Prostate gland (tissue), 2 donors: ENCODE results near the gene SYCN. TPM values are rescaled to one million over a fixed set of nuclear protein-coding genes. Genes with fewer than 3 reads are reported as not detected.

Source experiments
- DNase-seq: peaks from one replicate; pipeline ENCODE4 v3.0.0-alpha.2; 2019; ENCODE audit warnings: low spot score
- H3K27ac ChIP-seq, 2 donors: fragments of 200-600 bp; sonication (generic); 2 replicates each; pipeline ENCODE4 v1.5.1; 2017 to 2019
- H3K27me3 ChIP-seq: fragments of 200-600 bp; sonication (generic); replicated peaks from 2 replicates; pipeline ENCODE4 v1.5.1; 2019; ENCODE audit not compliant: insufficient read depth
- H3K36me3 ChIP-seq, 2 donors: fragments of 200-600 bp; sonication (generic); 1 replicate in 1 of 2; 2 replicates in 1 of 2; pipeline versions ENCODE4 v1.5.1 to v1.8.1; 2017 to 2019
- H3K4me1 ChIP-seq: fragments of 200-600 bp; sonication (generic); replicated peaks from 2 replicates; pipeline ENCODE4 v1.5.1; 2019
- H3K4me3 ChIP-seq, 2 donors: fragments of 200-600 bp; sonication (generic); 2 replicates each; pipeline ENCODE4 v1.5.1; 2017 to 2019
- H3K9me3 ChIP-seq: fragments of 200-600 bp; sonication (generic); 2 replicates; pipeline ENCODE4 v1.5.1; 2017
- POLR2A ChIP-seq: fragments of 450-650 bp; IDR thresholded peaks from one replicate; pipeline ENCODE4 v1.6.1; 2016; ENCODE audit warnings: antibody characterized with exemption, mild to moderate bottlenecking
- POLR2AphosphoS5 ChIP-seq: sonication (generic); formaldehyde crosslinking; IDR thresholded peaks from one replicate; pipeline ENCODE4 v1.6.1; 2017; ENCODE audit warnings: antibody characterized with exemption
- WGBS: methylation state at CpG from one replicate; pipeline ENCODE4 v1.1.5; 2018; 5-methylcytosine and 5-hydroxymethylcytosine counted together
- intact Hi-C: fragments of 100-400 bp; cut with DNase I; formaldehyde crosslinking; loops from one replicate; pipeline ENCODE4 v1.14.2; 2022
- total RNA-seq, 2 donors: library from RNA; depleted of rRNA; stranded (reverse); fragments of >200 nt; gene quantifications; one replicate each; pipeline ENCODE4 v1.1.0, GENCODE V29; 2016
- TF ChIP-seq, protein P1 (sequence below), 4 experiments: fragments of 200-600 bp in 2 of 4; fragments of 450-650 bp in 2 of 4; sonication (generic) in 2 of 4; IDR thresholded peaks; 1 replicate in 3 of 4; 2 replicates in 1 of 4; pipeline ENCODE4 v1.5.1; 2016 to 2019; ENCODE audit warnings: antibody characterized with exemption in 4 of 4, mild to moderate bottlenecking in 2 of 4, moderate library complexity in 2 of 4

SYCN gene
- total RNA-seq, 2 donors from 2014 or later: 165 TPM; not detected in 1

DNA sequence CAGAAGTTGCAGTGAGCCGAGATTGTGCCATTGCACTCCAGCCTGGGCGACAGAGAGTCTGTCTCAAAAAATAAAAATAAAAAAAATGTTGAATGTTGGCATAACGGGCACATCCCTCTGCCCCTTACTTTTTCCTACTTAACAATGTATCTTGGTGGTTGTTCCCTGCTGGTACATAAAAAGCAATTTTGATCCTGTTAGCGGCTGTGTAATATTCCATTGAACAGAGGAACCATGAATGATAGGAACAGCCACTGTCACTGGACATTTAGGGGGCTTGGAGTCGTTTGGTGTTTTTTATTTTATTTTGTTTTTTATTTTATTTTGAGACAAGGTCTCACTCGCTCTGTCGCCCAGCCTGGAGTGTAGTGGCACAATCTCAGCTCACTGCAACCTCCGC lies 17.7 kb downstream of the SYCN start:
- WGBS: 90% methylated on average over 8 of the region's 8 CpGs
- H3K4me1 ChIP-seq: no peaks in the 10 kb centered on the region
- H3K36me3 ChIP-seq: no peaks in the 10 kb centered on the region
- H3K9me3 ChIP-seq: no peaks in the 10 kb centered on the region
- no peak overlapping the region for H3K27ac ChIP-seq
- no peak overlapping the region for H3K4me3 ChIP-seq
- TF ChIP-seq POLR2A (no peak), POLR2AphosphoS5 (no peak)
- TF ChIP-seq, protein P1, sequence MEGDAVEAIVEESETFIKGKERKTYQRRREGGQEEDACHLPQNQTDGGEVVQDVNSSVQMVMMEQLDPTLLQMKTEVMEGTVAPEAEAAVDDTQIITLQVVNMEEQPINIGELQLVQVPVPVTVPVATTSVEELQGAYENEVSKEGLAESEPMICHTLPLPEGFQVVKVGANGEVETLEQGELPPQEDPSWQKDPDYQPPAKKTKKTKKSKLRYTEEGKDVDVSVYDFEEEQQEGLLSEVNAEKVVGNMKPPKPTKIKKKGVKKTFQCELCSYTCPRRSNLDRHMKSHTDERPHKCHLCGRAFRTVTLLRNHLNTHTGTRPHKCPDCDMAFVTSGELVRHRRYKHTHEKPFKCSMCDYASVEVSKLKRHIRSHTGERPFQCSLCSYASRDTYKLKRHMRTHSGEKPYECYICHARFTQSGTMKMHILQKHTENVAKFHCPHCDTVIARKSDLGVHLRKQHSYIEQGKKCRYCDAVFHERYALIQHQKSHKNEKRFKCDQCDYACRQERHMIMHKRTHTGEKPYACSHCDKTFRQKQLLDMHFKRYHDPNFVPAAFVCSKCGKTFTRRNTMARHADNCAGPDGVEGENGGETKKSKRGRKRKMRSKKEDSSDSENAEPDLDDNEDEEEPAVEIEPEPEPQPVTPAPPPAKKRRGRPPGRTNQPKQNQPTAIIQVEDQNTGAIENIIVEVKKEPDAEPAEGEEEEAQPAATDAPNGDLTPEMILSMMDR (IDR thresholded peaks at IDR 0.05): no peak
- no peaks in the 10 kb centered on the region for H3K27me3 ChIP-seq
- no peak for DNase-seq
- intact Hi-C loops: loop anchor here (5.0 kb wide), 1 partner anchor 64 kb away; no protein-coding TSS in a partner anchor

DNA sequence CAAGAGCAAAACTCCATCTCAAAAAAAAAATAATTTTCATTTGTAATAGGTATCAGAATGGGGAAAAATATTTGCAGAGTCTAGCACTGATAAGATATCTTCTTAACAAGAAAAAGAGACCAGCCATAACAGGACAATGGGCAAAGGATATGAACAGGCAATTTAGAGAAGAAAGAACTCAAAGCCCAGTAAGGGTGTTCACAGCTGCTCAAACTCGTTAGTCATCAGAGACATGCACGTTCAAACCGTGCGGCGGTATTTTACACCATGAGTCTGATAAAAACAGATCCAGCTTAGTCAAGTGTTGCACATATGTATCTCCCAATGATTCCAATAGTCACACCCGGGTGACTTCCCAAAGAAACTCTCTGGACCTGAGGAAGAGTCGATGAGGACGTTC lies 21.0 kb downstream of the SYCN start:
- Histone ChIP-seq H3K36me3 (peaks cover 0 to 2% of the 10 kb centered on the region in 2 donors), H3K9me3 (no peaks in the 10 kb centered on the region), H3K27ac (no peak overlapping the region), H3K27me3 (no peaks in the 10 kb centered on the region), H3K4me1 (no peaks in the 10 kb centered on the region), H3K4me3 (no peak overlapping the region)
- WGBS: 94% methylated on average over 8 of the region's 8 CpGs
- TF ChIP-seq, protein P1 (IDR thresholded peaks at IDR 0.05): no peak
- TF ChIP-seq POLR2A (no peak), POLR2AphosphoS5 (no peak)
- DNase-seq: no peak
- intact Hi-C loops: no loop called here

DNA sequence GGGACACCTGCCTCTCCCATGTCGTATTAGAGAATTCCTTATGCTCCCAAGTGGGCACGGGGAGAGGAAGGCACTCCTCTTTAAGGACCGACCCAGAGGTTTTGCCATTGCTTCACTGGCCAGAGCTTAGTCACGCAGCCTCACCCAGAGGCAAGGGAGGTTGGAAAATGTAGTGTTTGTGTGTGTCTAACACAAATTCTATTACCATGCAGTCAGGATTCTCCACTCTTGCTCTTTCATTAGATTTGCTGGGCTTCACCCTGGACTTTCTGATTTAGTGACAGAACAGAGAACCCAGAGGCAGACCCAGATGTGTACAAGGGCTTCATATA lies 21.9 kb downstream of the SYCN start:
- Histone ChIP-seq H3K27ac (no peak overlapping the region), H3K4me1 (no peaks in the 10 kb centered on the region), H3K27me3 (no peaks in the 10 kb centered on the region), H3K36me3 (peaks cover 0 to 6% of the 10 kb centered on the region in 2 donors), H3K9me3 (no peaks in the 10 kb centered on the region), H3K4me3 (no peak overlapping the region)
- DNase-seq: no peak
- WGBS: 63% methylated on average over 4 of the region's 4 CpGs
- no peak for TF ChIP-seq POLR2A
- TF ChIP-seq, protein P1 (IDR thresholded peaks at IDR 0.05): no peak
- TF ChIP-seq POLR2AphosphoS5: no peak
- intact Hi-C loops: no loop called here

DNA sequence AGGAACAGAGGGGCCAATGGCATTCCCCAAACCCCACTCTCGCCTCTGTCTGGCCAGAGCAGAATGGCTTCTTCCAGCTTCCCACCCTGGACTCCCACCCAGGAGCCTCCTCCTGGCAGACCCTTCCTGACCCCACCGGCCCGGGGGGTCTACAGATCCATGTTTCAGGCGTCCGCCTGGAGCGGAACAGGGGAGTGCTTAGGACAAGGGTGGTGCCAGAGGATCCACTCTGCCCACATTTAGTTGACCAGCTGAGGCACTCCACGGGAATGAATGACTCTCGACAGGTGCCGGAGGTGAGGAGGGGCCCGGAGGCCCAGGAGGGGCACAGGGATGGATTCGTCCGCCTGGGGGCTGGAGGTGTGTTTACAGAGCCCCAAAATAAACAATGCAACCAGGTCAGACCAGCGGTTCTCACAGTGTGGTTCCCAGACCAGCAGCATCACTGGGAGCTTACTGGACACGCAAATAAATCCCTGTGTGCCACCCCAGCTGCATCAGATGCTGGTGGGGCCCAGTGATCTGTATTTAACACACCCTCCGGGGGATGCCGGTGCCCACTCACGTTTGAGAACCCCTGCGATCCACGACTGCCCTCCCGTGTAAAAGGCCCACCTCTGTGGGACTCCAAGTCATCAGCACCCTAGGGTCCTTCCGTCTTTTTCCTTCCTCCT lies 22.4 kb downstream of the SYCN start:
- WGBS: 75% methylated on average over 21 of the region's 21 CpGs
- TF ChIP-seq POLR2A (no peak), POLR2AphosphoS5 (no peak)
- TF ChIP-seq, protein P1 (IDR thresholded peaks at IDR 0.05): no peak
- Histone ChIP-seq H3K36me3 (peaks cover 0 to 6% of the 10 kb centered on the region in 2 donors), H3K27ac (no peak overlapping the region), H3K27me3 (no peaks in the 10 kb centered on the region), H3K4me3 (no peak overlapping the region), H3K9me3 (no peaks in the 10 kb centered on the region), H3K4me1 (no peaks in the 10 kb centered on the region)
- DNase-seq: no peak
- intact Hi-C loops: no loop called here

DNA sequence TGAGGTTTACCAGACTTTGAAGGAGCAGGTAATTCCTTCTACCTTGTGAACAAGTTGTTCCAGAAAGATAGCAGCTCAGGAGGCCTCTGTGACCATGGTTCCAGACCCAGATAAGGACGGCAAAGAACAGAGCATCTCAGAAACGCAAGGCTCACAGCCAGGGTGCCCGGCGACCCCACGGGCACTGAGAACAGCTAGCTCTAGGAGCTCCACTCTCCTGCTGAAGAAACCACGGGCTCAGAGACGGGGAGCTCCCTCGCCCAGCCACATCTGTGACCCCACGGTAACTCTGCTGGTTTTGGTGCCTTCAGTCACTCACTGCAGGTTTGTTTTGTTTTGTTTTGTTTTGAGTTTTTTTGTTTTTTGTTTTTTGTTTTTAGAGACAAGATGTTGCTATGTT lies 23.3 kb downstream of the SYCN start:
- H3K4me1 ChIP-seq: no peaks in the 10 kb centered on the region
- H3K27me3 ChIP-seq: no peaks in the 10 kb centered on the region
- DNase-seq: no peak
- no peak overlapping the region for H3K4me3 ChIP-seq
- 86% methylated on average over 9 of the region's 9 CpGs for WGBS
- H3K9me3 ChIP-seq: no peaks in the 10 kb centered on the region
- intact Hi-C loops: no loop called here
- peaks cover 0 to 14% of the 10 kb centered on the region in 2 donors for H3K36me3 ChIP-seq
- H3K27ac ChIP-seq: no peak overlapping the region
- no peak for TF ChIP-seq POLR2AphosphoS5
- TF ChIP-seq, protein P1 (IDR thresholded peaks at IDR 0.05): no peak
